Panc1 (cell line): ENCODE results near the gene DTHD1. TPM values are rescaled to one million over a fixed set of nuclear protein-coding genes. Genes with fewer than 3 reads are reported as not detected.

Experiments
- ATAC-seq: fragments of 200-7000 bp; cut with Tn5 transposase; 2 replicates; pipeline ENCODE4 v1.9.1; 2020; ENCODE audit warnings: mild to moderate bottlenecking, moderate library complexity
- BruUV-seq: library from RNA; stranded (reverse); fragments of 400-500 nt; replicated peaks from 2 replicates; lab custom pipeline; 2021; lab: Mats Ljungman, UMichigan
- CTCF ChIA-PET: fragments of 300-600 bp; sonication (Branson Sonifier 250); formaldehyde crosslinking; loops from one replicate; lab custom pipeline; 2022; ENCODE audit warnings: antibody characterized with exemption; lab: Charles Lee
- POLR2A ChIA-PET: fragments of 300-600 bp; sonication (Branson Sonifier 250); formaldehyde crosslinking; loops from one replicate; lab custom pipeline; 2022; ENCODE audit warnings: antibody characterized with exemption; lab: Charles Lee
- DNase-seq: peaks from one replicate; pipeline ENCODE4 v3.0.0-alpha.2; 2010; ENCODE audit warnings: low read depth, low spot score
- H3K27ac ChIP-seq: 2 replicates; pipeline ENCODE4 v1.5.1; 2011; ENCODE audit warnings: mild to moderate bottlenecking, low read length, inconsistent platforms
- H3K27me3 ChIP-seq: fragments of 200-500 bp; sonication (Bioruptor generic); 2 replicates; pipeline ENCODE4 v1.6.0; 2014; ENCODE audit warnings: low read length, inconsistent platforms; ENCODE audit not compliant: control insufficient read depth, insufficient read depth
- H3K36me3 ChIP-seq: fragments of 200-500 bp; sonication (Bioruptor generic); 2 replicates; pipeline ENCODE4 v1.5.1; 2014; ENCODE audit warnings: inconsistent platforms, mild to moderate bottlenecking, low read length, moderate library complexity; ENCODE audit not compliant: control insufficient read depth, insufficient read depth
- H3K4me1 ChIP-seq: 2 replicates; pipeline ENCODE4 v1.5.1; 2011; ENCODE audit warnings: inconsistent platforms, mild to moderate bottlenecking, low read length, moderate library complexity; ENCODE audit not compliant: control insufficient read depth, insufficient read depth
- H3K4me3 ChIP-seq, 2 experiments: 2 replicates each; pipeline ENCODE4 v1.5.1; 2011 to 2012; ENCODE audit warnings: low read depth in 2 of 2, low read length in 2 of 2, mild to moderate bottlenecking in 2 of 2, inconsistent platforms in 1 of 2, moderate library complexity in 1 of 2
- H3K9me3 ChIP-seq: fragments of 200-500 bp; sonication (Bioruptor generic); 2 replicates; pipeline ENCODE4 v1.5.1; 2014; ENCODE audit warnings: low read depth, mild to moderate bottlenecking, inconsistent platforms, low read length, moderate library complexity; ENCODE audit not compliant: control insufficient read depth, insufficient read depth
- POLR2AphosphoS5 ChIP-seq: IDR thresholded peaks from 2 replicates; pipeline ENCODE4 v1.6.1; 2012; ENCODE audit warnings: mild to moderate bottlenecking, low read depth, low read length, moderate library complexity
- SIN3A ChIP-seq: IDR thresholded peaks from 2 replicates; pipeline ENCODE4 v1.6.1; 2012; ENCODE audit warnings: low read depth, mild to moderate bottlenecking, low read length, moderate library complexity, borderline replicate concordance; ENCODE audit not compliant: insufficient read depth
- TCF7L2 ChIP-seq: IDR thresholded peaks from 2 replicates; pipeline ENCODE4 v1.6.1; 2011; ENCODE audit warnings: mild to moderate bottlenecking, low read depth, low read length, inconsistent platforms
- in situ Hi-C: cut with HindIII; loops from 2 replicates; pipeline ENCODE4 v1.10.0; 2016; ENCODE audit warnings: low sequenced_read_pairs, low pct_unique_long_range_greater_than_20kb
- intact Hi-C: fragments of 100-400 bp; cut with micrococcal nuclease; formaldehyde crosslinking; loops from one replicate; pipeline ENCODE4 v1.10.0; 2022; ENCODE audit not compliant: unreplicated experiment
- total RNA-seq: library from RNA; stranded (reverse); gene quantifications from one replicate; pipeline ENCODE4 v1.2.1, GENCODE V29; 2021; ENCODE audit not compliant: unreplicated experiment
- TF ChIP-seq, protein P1 (sequence below): fragments of 450-650 bp; IDR thresholded peaks from 2 replicates; pipeline ENCODE4 v1.5.1; 2017; ENCODE audit warnings: mild to moderate bottlenecking
- TF ChIP-seq, protein P2 (sequence below), 2 experiments: IDR thresholded peaks; 2 replicates each; pipeline ENCODE4 v1.6.1; 2011 to 2012; ENCODE audit warnings: low read depth in 2 of 2, control low read depth in 1 of 2, low read length in 1 of 2, mild to moderate bottlenecking in 1 of 2, moderate library complexity in 1 of 2; ENCODE audit not compliant: insufficient read depth in 1 of 2

Gene DTHD1
- total RNA-seq, 1 experiment from 2014 or later: not detected

DNA sequence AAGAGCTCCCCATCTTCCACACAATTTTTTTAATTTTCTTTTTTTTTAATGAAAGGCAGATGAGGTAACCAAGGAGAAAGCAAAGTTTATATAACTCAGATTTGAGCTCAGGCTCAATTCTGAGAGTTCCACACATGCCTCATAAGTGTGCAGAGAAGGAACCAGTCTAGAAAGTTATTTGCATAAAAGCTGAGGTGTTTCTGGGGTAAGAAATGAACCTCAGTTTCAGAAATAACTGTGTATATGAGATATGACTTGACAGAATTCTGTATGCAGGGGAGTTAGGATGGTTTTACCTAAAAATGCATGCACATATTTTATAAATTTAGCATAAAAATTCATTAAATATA, 51.3 kb downstream of the DTHD1 start:
- TF ChIP-seq, protein P1, sequence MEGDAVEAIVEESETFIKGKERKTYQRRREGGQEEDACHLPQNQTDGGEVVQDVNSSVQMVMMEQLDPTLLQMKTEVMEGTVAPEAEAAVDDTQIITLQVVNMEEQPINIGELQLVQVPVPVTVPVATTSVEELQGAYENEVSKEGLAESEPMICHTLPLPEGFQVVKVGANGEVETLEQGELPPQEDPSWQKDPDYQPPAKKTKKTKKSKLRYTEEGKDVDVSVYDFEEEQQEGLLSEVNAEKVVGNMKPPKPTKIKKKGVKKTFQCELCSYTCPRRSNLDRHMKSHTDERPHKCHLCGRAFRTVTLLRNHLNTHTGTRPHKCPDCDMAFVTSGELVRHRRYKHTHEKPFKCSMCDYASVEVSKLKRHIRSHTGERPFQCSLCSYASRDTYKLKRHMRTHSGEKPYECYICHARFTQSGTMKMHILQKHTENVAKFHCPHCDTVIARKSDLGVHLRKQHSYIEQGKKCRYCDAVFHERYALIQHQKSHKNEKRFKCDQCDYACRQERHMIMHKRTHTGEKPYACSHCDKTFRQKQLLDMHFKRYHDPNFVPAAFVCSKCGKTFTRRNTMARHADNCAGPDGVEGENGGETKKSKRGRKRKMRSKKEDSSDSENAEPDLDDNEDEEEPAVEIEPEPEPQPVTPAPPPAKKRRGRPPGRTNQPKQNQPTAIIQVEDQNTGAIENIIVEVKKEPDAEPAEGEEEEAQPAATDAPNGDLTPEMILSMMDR: no peak
- TF ChIP-seq, protein P2, sequence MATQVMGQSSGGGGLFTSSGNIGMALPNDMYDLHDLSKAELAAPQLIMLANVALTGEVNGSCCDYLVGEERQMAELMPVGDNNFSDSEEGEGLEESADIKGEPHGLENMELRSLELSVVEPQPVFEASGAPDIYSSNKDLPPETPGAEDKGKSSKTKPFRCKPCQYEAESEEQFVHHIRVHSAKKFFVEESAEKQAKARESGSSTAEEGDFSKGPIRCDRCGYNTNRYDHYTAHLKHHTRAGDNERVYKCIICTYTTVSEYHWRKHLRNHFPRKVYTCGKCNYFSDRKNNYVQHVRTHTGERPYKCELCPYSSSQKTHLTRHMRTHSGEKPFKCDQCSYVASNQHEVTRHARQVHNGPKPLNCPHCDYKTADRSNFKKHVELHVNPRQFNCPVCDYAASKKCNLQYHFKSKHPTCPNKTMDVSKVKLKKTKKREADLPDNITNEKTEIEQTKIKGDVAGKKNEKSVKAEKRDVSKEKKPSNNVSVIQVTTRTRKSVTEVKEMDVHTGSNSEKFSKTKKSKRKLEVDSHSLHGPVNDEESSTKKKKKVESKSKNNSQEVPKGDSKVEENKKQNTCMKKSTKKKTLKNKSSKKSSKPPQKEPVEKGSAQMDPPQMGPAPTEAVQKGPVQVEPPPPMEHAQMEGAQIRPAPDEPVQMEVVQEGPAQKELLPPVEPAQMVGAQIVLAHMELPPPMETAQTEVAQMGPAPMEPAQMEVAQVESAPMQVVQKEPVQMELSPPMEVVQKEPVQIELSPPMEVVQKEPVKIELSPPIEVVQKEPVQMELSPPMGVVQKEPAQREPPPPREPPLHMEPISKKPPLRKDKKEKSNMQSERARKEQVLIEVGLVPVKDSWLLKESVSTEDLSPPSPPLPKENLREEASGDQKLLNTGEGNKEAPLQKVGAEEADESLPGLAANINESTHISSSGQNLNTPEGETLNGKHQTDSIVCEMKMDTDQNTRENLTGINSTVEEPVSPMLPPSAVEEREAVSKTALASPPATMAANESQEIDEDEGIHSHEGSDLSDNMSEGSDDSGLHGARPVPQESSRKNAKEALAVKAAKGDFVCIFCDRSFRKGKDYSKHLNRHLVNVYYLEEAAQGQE (IDR thresholded peaks at IDR 0.05; ENCODE audit: insufficient read depth in 1 of 2, low read depth in 2 of 2, low read length in 1 of 2): no peak
- TF ChIP-seq SIN3A (no peak), POLR2AphosphoS5 (no peak), TCF7L2 (no peak)
- H3K9me3 ChIP-seq: no peaks in the 10 kb centered on the region
- ChIA-PET CTCF (no interaction called here), POLR2A (no interaction called here)
- BruUV-seq: no TSS peak
- in situ Hi-C loops: no loop called here
- intact Hi-C loops: no loop called here
- H3K27me3 ChIP-seq: no peaks in the 10 kb centered on the region
- DNase-seq: no peak
- H3K27ac ChIP-seq: no peak overlapping the region
- no peak overlapping the region for H3K4me3 ChIP-seq
- H3K36me3 ChIP-seq: no peaks in the 10 kb centered on the region
- H3K4me1 ChIP-seq: no peaks in the 10 kb centered on the region
- no peak for ATAC-seq

DNA sequence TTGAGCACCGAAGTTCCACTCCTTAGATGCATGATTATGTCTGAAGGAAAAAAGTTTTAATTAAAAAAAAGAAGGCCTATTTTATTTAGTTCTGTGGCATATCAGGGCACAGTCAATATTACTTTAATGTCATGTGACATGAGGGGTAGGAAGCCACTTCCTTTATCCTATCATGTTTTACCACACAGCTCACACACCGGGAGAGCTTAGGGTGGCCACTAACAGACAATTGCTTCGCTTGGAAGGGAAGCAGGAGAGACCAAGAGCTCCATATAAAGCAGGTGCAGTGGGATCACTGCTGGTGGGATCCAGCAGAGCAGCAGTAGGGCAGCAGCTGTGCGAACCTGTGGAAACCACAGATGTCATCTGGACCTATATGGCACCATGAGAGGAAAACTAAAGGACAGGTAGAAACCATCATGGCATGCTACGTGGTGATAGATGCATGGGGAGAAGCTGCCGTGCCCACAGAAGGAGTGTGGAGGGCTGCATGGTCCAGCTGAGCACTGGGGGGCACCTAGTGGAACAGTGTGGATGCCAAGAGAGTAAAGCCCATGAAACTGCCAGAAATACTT, 52.0 kb downstream of the DTHD1 start:
- Histone ChIP-seq H3K27me3 (no peaks in the 10 kb centered on the region), H3K4me3 (no peak overlapping the region), H3K36me3 (no peaks in the 10 kb centered on the region), H3K9me3 (no peaks in the 10 kb centered on the region), H3K27ac (no peak overlapping the region), H3K4me1 (no peaks in the 10 kb centered on the region)
- no peak for ATAC-seq
- no peak for DNase-seq
- BruUV-seq: no TSS peak
- in situ Hi-C loops: no loop called here
- ChIA-PET POLR2A (no interaction called here), CTCF (no interaction called here)
- intact Hi-C loops: no loop called here
- TF ChIP-seq, protein P1: no peak
- no peak for TF ChIP-seq SIN3A
- TF ChIP-seq TCF7L2: no peak
- TF ChIP-seq, protein P2 (IDR thresholded peaks at IDR 0.05; ENCODE audit: insufficient read depth in 1 of 2, low read depth in 2 of 2, low read length in 1 of 2): no peak
- TF ChIP-seq POLR2AphosphoS5: no peak
